C4-2B (cell line): Measurements from ENCODE around the gene ELMO1.

Source experiments
- H3K27ac ChIP-seq: fragments of 450-650 bp; 2 replicates; pipeline ENCODE4 v1.5.1; 2017
- CTCF ChIP-seq: fragments of 450-650 bp; conservative IDR thresholded peaks from 2 replicates; pipeline ENCODE4 v1.5.1; 2017; ENCODE audit warnings: mild to moderate bottlenecking
- ZFX ChIP-seq: fragments of 450-650 bp; IDR thresholded peaks from 2 replicates; pipeline ENCODE4 v1.6.1; 2017

ELMO1 gene

GRCh38 chr7:37430640-37431039 lies 18.0 kb downstream of the ELMO1 start:
- H3K27ac ChIP-seq = no peak overlapping the region
- TF ChIP-seq CTCF = no peak
- TF ChIP-seq ZFX = no peak

- TF ChIP-seq ZFX (no peak), CTCF (no peak)
- H3K27ac ChIP-seq = no peak overlapping the region
Measured at GRCh38 chr7:37430171-37430570, 18.5 kb downstream of the ELMO1 start.

- TF ChIP-seq ZFX (no peak), CTCF (no peak)
- H3K27ac ChIP-seq = no peak overlapping the region
Measured at GRCh38 chr7:37429435-37429791, 19.3 kb downstream of the ELMO1 start.

GRCh38 chr7:37428681-37429434 lies 19.8 kb downstream of the ELMO1 start:
- no peak overlapping the region for H3K27ac ChIP-seq
- TF ChIP-seq ZFX = no peak
- TF ChIP-seq CTCF = no peak

- no peak for TF ChIP-seq ZFX
- no peak for TF ChIP-seq CTCF
- H3K27ac ChIP-seq = no peak overlapping the region
Measured at GRCh38 chr7:37427276-37427940, 21.3 kb downstream of the ELMO1 start.

- no peak overlapping the region for H3K27ac ChIP-seq
- TF ChIP-seq CTCF (no peak), ZFX (no peak)
Measured at GRCh38 chr7:37425498-37425897, 23.2 kb downstream of the ELMO1 start.

- no peak overlapping the region for H3K27ac ChIP-seq
- TF ChIP-seq CTCF (no peak), ZFX (no peak)
Measured at GRCh38 chr7:37424995-37425394, 23.7 kb downstream of the ELMO1 start.
